Measurements from ENCODE around the gene ANGEL2.

DNA sequence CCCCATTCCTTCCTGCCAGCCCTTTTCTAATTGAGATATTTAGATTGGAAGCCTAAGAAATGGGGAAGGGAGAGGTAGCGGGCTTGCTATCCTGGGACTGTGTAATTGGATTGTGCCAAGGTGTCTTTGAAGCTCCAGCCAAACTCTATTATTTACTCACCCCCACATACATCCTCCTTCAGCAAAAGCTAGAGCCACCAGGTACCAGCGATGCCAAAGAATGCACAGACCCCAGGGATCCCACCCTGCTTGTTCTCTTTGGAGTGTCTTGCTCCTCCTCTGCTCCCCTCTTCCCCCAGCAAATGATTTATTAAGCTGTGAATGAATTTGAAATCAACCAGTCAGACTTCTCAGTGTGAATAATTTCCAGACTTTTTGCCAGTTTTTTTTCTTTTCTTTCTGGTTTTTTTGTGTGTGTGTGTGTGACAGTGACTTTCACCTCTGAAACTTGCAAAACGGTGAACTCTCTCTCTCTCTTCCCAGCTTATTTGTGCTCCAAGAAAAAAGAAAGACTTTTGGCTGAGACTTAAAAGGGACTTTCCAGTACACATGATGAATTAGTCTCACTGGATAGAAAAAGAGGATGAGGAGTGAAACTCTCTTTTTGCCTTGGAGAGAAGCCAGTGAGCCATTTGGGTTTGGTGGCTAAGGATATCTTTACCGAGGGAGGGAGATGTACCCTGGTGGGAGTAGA lies 63.6 kb downstream of the ANGEL2 start:
- TF ChIP-seq, protein P1, sequence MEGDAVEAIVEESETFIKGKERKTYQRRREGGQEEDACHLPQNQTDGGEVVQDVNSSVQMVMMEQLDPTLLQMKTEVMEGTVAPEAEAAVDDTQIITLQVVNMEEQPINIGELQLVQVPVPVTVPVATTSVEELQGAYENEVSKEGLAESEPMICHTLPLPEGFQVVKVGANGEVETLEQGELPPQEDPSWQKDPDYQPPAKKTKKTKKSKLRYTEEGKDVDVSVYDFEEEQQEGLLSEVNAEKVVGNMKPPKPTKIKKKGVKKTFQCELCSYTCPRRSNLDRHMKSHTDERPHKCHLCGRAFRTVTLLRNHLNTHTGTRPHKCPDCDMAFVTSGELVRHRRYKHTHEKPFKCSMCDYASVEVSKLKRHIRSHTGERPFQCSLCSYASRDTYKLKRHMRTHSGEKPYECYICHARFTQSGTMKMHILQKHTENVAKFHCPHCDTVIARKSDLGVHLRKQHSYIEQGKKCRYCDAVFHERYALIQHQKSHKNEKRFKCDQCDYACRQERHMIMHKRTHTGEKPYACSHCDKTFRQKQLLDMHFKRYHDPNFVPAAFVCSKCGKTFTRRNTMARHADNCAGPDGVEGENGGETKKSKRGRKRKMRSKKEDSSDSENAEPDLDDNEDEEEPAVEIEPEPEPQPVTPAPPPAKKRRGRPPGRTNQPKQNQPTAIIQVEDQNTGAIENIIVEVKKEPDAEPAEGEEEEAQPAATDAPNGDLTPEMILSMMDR (IDR thresholded peaks at IDR 0.05), result no peak
- TF ChIP-seq POLR2A (IDR thresholded peaks at IDR 0.05), result no peak

Data from heart left ventricle (tissue), 13 donors.